ENCODE results near the gene PRKCB. TPM values are rescaled to one million over a fixed set of nuclear protein-coding genes. Genes with fewer than 3 reads are reported as not detected.

Gene PRKCB
- total RNA-seq, 4 donors from 2014 or later = 10.7 to 23.9 (median 18.2) TPM

- H3K27ac ChIP-seq = no peak overlapping the region
- ATAC-seq = no peak
- H3K4me1 ChIP-seq = no peaks in the 10 kb centered on the region
- H3K36me3 ChIP-seq = no peaks in the 10 kb centered on the region
- H3K27me3 ChIP-seq = peaks cover 5% of the 10 kb centered on the region
- no peaks in the 10 kb centered on the region for H3K9me3 ChIP-seq
- H3K4me3 ChIP-seq = no peak overlapping the region
- TF ChIP-seq POLR2AphosphoS5 (IDR thresholded peaks at IDR 0.05) (no peak), EP300 (IDR thresholded peaks at IDR 0.05) (no peak), POLR2A (IDR thresholded peaks at IDR 0.05) (no peak), CTCF (IDR thresholded peaks at IDR 0.05) (no peak)
- WGBS, 2 donors (ENCODE audit: low coverage in 1 of 2) = 57 to 100% methylated on average over 1 to 4 of the region's 4 CpGs
Measured at GRCh38 chr16:24009098-24009497, 173.3 kb downstream of the PRKCB start.

GRCh38 chr16:24009955-24010354, 174.2 kb downstream of the PRKCB start:
- TF ChIP-seq POLR2AphosphoS5 (IDR thresholded peaks at IDR 0.05) (no peak), EP300 (IDR thresholded peaks at IDR 0.05) (no peak), POLR2A (IDR thresholded peaks at IDR 0.05) (no peak), CTCF (IDR thresholded peaks at IDR 0.05) (no peak)
- 67 to 77% methylated on average over 2 to 3 of the region's 3 CpGs for WGBS, 2 donors (ENCODE audit: low coverage in 1 of 2)
- Histone ChIP-seq H3K27me3 (peaks cover 5% of the 10 kb centered on the region), H3K36me3 (no peaks in the 10 kb centered on the region), H3K27ac (no peak overlapping the region), H3K4me1 (no peaks in the 10 kb centered on the region), H3K9me3 (no peaks in the 10 kb centered on the region), H3K4me3 (no peak overlapping the region)
- no peak for ATAC-seq

- Histone ChIP-seq H3K4me1 (no peaks in the 10 kb centered on the region), H3K4me3 (no peak overlapping the region), H3K27me3 (peaks cover 5% of the 10 kb centered on the region), H3K36me3 (no peaks in the 10 kb centered on the region), H3K9me3 (no peaks in the 10 kb centered on the region), H3K27ac (no peak overlapping the region)
- TF ChIP-seq CTCF (IDR thresholded peaks at IDR 0.05) = peak; percentile 50 to 75 (median 68)
- TF ChIP-seq EP300 (IDR thresholded peaks at IDR 0.05) = no peak
- 43 to 63% methylated on average over 6 to 7 of the region's 8 CpGs for WGBS, 2 donors (ENCODE audit: low coverage in 1 of 2)
- no peak for ATAC-seq
Measured at GRCh38 chr16:24010440-24011089, 174.8 kb downstream of the PRKCB start.

- ATAC-seq = no peak
- H3K4me1 ChIP-seq = no peaks in the 10 kb centered on the region
- TF ChIP-seq POLR2A (IDR thresholded peaks at IDR 0.05) (no peak), EP300 (IDR thresholded peaks at IDR 0.05) (no peak), CTCF (IDR thresholded peaks at IDR 0.05) (no peak), POLR2AphosphoS5 (IDR thresholded peaks at IDR 0.05) (no peak)
- no peak overlapping the region for H3K27ac ChIP-seq
- H3K9me3 ChIP-seq = no peaks in the 10 kb centered on the region
- H3K36me3 ChIP-seq = no peaks in the 10 kb centered on the region
- H3K27me3 ChIP-seq = peaks cover 5% of the 10 kb centered on the region
- H3K4me3 ChIP-seq = no peak overlapping the region
Measured at GRCh38 chr16:24011237-24011636, 175.5 kb downstream of the PRKCB start.

- no peak overlapping the region for H3K27ac ChIP-seq
- 68 to 77% methylated on average over 5 of the region's 5 CpGs for WGBS, 2 donors (ENCODE audit: low coverage in 1 of 2)
- H3K36me3 ChIP-seq = no peaks in the 10 kb centered on the region
- no peaks in the 10 kb centered on the region for H3K9me3 ChIP-seq
- TF ChIP-seq EP300 (IDR thresholded peaks at IDR 0.05) (no peak), CTCF (IDR thresholded peaks at IDR 0.05) (no peak), POLR2A (IDR thresholded peaks at IDR 0.05) (no peak), POLR2AphosphoS5 (IDR thresholded peaks at IDR 0.05) (no peak)
- no peaks in the 10 kb centered on the region for H3K4me1 ChIP-seq
- H3K27me3 ChIP-seq = peaks cover 5% of the 10 kb centered on the region
- ATAC-seq = no peak
- no peak overlapping the region for H3K4me3 ChIP-seq
Measured at GRCh38 chr16:24013054-24013636, 177.4 kb downstream of the PRKCB start.

Measured in gastroesophageal sphincter (tissue), 4 donors.